ENCODE data around the gene CYB5A.
"Not testable (repeated sequence)": the region's sequence is repeated elsewhere in the genome, so short reads cannot be mapped to it uniquely, and the experiment has no call there.

Gene CYB5A, protein sequence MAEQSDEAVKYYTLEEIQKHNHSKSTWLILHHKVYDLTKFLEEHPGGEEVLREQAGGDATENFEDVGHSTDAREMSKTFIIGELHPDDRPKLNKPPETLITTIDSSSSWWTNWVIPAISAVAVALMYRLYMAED

DNA sequence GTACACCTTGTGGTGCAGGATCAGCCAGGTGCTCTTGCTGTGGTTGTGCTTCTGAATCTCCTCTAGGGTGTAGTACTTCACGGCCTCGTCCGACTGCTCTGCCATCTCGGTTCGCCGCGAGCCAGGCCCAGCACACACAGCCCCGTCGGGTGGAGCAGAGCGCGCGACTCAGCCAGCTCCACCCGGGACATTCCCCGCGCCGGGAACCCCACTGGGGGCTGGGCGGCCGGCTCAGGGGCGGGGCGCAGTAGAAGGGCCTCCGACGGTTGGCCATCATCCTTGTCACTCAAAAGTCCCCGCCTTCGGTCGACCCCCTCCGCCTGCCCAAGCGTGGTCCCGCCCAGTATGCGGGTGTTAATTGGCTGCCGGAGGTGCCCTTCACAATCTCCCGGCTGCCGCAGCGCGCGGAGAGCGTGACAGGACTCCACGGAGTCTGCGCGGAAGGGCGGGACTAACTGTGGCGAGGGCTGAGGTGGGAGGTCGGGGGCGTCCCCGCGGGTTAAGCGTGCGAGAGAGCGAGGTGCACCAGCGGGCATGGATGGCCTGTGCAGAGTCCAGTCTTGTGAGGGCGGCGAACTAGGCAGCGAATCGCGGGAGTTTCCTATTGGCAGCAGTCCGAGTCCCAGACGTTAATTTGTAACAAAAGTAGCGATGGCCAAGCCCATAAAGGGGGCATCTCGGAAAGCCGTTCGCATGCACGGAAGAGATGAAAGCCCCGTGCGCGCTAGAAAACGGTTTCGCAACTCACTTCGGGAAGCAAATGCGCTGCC lies at the start of gene CYB5A:
Gene CYB5A (minus strand): TSS at position 193 of the 770 bp plus-strand sequence. CDS start 88 bp downstream, at position 105.
- DNase-seq, result peak; percentile 96

DNA sequence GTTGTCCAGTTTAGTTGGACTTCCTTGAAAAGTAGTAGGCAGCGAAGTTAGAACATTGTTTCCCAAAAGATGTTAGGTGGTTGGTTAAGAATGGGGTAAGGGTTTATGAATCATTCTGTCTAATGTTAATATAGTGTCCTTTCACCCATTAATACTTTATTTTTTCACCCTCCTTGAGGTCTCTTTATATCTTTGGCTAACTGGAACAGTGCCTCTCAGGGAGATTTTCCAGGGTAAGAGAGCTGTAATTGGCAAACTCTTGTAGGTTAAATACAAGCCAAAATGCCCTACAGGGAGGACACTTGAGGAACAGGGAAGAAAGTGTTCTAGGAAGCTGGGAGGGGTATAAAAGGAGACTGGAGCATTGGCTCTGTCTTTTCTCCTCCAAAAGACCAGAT lies 46.1 kb upstream of the CYB5A start:
- DNase-seq, result no peak

DNA sequence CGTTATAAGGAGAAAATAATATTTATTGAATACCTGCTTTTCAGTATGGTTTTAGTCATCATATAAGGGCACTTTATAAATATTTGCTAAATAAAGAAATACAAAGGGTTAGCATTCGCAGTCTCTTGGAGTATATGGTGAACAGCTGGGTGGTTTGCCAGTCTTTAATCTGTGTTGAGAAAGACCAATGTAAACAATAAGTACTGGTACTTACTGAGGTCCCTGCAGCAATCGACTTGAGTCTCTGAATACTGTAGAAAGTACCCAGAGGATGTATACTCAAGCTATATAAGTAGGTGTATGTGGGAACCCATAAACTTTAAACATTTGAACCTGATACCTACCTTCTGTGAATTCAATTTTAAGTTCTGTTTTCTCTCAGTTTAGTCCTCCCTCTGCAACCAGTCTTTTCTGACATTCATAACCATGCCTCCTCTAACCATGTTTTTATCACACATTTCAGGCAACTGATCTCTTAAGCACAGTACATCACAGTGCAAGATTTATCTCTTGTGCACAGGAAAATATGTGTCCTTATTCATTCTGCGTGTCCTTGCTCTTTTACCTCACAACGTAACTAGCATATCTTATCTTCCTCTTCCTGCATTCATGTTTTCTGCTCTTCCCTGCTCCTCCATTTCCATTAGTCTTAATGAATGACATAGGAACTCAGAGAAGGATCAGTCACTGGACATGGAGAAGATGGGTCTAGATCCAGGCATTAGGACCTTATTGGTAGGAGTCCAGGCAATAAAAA lies 45.6 kb upstream of the CYB5A start:
- DNase-seq, result no peak

DNA sequence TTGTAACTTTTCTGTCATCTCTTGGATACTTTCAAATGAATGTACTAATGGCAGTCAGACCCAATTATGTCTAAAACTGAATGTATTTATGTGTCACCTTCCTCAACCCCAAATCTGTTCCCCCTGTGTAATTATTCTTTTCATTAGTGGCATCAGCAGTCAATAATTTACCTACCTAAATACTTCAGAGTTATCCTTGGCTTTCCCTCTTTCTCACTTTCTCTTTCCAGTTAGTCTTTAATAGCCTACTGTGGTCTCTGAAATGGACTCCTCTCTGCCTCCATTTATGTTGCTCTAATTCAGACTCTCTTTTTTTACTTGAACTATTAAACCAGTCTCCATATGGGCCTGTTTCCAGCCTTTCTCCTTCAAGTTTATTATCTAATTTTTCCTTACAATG lies 44.9 kb upstream of the CYB5A start:
- DNase-seq, result no peak

DNA sequence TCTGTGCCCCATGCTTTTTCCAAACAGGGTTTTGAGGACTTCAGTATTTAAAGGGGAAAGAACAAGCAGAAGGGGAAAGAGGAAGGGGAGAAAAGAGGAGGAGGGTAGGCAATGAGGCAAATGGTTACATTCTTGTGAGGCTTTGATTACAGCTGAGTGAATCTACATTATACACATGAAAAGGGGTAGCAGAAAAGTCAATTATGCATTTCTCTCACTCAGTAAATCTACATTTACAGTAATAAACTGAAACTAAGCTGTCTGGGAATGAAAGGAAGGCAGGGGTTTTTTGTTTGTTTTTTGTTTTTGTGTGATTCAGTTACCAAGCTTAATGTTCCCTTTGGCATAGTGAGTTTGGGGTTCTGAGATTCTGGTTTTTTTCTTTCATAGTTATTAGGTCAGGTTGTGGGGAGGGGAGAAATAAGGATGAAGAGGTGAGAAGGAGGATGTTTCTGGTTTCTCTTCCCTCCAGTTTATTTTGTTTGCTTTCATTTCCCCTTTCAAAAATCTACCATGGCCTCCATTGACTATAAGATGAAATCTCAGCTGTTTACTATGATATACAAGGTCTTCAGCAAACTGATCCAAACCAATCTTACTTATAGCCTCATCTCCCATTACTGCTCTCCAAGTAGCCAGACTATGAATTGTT lies 42.6 kb upstream of the CYB5A start:
- DNase-seq, result no peak

DNA sequence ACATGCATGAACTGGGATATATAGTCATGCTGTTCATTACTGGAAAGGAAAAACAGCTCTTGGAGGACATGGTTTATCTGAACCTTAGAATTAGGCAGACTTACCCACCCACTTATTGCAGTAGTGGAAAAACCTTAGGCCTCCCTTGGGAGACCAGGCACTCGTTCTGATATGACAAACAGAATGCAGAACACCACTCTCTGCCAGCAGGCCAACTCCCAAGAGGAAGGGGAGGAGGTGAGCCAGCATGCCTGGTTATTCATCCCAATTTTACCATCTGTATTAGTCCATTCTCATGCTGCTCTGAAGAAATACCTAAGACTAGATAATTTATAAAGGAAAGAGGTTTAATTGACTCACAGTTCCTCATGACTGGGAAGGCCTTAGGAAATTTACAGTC lies 41.3 kb upstream of the CYB5A start:
- DNase-seq, result no peak

DNA sequence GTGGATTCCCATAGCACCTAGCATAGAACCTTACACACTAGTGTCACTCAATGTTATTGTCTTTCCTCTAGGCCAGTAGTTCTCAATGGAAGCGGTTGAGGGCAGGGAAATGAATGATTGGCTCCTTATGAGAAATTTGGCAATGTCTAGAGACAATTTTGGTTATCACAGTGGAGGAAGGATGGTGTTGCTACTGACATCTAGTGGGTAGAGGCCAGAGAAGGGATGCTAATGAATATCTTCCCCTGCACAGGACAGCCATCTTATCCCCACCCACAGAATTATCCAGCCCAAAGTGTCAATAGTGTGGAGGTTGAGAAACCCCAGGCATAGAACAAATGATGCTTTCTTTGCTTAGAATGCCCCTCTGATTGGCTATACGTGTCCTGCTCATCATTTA lies 39.6 kb upstream of the CYB5A start:
- peak; percentile 42 for DNase-seq

DNA sequence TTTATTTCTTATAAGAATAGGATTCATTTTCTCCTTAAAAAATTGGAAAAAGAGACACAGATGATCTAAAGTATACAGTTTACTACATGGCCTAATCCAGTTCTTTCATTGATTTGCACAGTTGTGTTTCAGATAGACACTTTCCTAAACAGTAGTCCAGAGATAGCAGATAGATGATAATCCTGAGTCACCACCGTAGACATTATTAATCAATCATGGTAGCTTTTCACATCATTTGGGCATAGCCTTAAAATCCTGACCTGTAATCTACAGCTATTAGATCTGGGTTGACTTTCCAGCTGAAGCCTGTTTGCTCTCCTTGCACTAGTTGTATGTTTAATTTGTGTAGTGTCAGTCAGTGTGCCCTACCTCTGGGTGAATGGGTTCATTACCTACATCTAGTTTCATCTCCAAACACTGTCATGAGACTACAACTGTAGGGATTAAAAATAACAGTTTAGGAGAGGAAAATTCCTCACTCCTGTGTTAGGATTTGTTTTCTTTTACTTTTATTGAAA lies 38.0 kb upstream of the CYB5A start:
- DNase-seq, result no peak

DNA sequence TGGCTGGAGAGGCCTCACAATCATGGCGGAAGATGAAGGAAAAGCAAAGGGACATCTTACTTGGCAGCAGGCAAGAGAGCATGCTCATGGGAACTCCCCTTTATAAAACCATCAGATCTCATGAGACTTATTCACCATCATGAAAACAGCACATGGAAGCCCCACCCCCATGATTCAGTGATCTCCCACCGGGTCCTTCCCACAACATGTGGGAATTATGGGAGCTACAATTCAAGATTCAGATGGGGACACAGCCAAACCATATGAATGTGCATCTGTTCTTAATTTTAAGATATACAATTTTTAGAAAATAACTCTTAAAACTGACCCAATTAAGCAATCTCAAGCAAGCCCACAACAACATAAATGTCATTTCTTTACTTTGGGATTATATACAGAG lies 36.4 kb upstream of the CYB5A start:
- DNase-seq, result no peak

DNA sequence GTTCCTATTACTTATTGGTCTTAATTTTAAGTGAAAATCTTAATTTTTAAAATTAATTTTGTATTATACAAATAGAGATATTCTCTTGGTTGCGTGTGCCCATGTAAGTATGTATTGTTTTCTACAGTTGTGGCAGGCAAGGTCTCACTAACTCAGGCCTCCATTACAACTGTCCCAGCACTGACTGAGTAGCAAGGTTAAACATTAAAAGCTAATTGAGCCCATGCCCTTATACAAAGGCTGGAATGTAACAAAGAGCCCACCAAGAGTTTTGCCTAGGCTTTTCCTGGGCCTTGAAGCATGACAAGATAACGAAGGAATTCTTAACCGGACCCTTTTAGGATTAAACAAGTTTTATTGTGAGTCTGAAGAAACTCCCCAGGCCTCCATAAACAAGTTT lies 35.0 kb upstream of the CYB5A start:
- DNase-seq, result not testable (repeated sequence)

DNA sequence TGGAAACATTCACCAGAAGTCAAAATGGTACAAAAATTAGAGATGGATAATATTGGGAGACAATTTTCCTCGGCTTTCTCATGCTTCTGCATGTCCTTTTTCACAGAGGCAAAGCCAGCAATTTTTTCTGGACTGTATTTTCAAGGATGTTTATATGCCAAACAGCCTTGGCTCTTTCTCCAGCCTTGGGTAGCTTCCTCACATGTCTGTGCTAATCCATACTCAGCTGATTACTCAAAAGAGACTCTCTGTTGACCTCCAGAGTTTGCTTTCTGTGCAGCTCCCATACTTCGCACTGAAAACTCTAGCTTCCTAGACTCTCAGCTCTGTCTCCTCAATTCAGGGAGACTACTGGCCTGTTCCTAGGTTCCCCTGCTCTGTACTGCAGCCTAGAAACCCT lies 34.5 kb upstream of the CYB5A start:
- no peak for DNase-seq

DNA sequence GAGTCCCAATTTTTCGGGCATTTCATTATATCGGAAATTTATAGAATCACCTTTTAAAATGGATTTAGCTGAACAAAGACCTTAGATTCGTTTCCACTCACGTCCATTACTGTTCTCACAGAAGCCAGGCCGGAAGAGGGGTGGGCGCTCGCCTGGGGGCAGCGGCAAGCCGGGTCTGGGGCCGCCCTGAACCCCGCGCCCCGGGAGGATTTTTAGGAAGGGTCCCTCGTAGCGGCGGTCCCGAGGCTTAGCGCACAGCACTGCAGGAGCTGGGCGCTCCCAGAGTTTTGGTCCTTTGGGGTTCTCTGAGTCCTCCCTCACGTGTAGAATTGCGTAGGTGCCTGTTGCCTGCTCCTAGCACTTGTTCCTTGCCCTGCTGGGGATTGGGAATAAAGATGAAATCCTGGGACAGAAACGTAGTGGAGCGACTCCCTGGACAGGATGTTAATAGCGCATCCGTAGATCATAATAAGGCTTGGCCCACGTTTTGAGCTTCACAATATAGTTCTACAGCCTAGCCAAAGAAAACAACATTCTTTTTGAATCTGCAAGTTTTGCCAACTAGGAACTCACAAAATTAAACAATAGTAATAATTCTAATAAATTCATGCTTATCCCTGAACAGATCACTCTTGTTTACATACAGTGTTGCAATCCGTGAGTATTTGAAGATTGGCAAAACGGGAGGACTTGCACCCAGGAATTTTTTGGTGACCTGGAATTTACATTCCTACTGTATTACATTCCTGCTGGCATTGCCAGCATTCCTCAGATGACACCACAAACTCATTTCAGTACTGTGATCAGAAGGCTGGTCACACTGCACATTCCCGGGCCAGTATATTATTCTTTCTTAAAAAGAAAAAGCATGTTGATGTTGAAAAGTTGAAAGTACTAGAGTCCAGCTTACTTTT lies 24.8 kb upstream of the CYB5A start:
- no peak for DNase-seq

DNA sequence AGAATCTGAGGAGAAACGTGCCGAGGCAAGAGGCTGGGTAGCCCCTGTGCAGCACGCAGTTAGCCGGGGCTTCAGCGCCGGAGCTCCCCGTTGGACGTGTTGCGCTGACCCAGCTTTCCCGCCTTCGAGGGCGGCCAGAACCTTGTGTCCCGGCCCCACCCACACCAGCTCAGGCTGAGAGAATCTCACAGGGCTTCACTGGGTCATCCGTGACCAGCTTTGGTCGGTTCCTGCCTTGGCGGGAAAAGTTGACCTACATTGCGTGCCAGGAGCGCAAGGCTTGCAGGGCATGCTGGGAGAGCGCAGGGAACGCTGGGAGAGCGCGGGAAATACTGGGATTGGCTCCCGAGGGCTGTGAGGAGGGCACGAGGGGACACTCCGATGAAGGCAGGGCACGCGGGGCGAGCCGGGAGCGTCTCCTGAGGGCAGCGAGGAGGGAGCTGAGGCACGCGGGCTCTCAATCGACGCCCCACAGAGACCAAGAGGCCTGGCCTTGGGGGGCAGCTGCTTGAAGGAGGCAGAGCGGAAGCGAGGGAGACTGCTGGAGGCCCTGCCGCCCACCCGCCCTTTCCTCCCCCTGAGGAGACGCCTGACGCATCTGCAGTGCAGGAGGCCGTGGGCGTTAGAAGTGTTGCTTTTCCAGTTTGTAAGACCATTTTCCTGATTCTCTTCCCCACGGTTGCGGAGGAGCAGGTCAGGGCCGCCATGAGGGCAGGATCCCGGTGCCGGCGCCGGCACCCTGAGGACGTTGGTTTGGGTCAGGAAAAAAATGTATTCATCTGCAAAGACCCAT lies 23.9 kb upstream of the CYB5A start, which contains the start of gene C18orf63:
Gene C18orf63 (plus strand): TSS at position 376 of the 793 bp plus-strand sequence. CDS start 2,027 bp downstream, outside the sequence.
- no peak for DNase-seq

DNA sequence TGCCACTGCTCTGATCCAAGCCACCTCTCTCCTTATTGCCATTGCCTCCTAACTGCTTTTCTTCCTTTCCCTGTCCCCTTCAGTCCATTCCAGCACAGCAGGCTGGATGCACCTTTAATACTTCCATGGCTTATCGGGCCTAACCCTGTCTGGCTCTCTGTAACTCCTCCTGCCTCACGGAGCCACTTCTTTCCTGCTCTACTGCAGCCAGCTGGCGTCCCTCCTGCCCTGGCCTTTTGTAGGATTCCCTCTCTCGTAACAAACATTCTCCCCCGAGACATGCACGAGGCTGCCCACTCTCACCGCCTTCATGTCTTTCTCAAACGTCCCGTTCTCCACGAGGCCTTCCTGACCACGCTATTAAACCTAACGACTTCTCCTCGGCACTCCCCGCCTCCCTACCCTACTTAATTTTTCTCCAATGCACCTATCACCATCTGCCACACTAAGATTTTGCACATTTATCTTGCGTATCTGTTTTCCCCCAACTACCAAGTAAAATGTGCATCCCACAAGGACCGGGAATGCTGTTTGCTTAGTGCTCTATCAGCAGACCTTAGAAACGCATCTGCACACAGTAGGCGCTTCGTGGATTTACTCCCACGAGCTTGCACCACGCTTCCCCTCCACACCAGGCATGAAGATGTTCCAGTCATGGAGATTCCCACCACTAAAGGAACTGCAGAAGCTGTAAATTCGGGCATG lies 23.1 kb upstream of the CYB5A start:
- DNase-seq, result no peak

DNA sequence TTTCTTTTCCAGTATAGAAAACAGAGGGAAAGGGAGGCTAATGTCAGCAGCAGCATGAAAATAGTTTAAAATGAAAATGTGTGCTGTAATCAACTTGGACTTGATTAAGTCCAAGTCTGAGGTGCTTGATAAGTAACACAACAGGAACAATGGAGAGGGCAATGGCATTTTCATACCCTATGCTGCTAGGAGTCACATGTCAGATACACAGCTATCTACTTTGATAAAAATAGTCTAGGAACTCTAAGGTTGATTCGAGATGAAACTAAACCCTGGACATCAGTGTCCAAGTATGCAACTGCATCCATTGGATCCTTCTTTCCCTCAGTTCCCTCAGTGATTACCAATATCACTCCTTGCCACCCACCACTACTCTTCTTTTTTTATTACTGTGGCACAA lies 19.2 kb upstream of the CYB5A start:
- DNase-seq, result no peak

DNA sequence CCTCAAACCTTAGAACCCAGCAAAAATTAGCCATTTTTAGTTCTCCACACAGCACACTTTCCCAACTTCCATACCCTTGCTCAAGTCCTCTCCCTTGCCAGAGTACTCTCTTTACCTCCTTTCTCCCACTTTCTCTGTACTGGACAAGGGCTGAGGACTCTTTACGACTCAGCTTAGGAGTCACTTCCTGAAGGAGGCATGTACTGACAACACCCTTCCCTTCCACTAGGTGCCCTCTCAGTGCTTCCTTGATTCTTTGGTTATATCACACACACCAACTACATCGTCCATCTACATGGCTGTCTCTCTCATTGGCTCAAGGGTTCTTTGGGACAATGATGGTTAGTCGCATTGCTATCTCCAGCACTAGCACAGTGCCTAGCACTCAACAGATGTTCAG lies 18.6 kb upstream of the CYB5A start:
- peak; percentile 42 for DNase-seq

DNA sequence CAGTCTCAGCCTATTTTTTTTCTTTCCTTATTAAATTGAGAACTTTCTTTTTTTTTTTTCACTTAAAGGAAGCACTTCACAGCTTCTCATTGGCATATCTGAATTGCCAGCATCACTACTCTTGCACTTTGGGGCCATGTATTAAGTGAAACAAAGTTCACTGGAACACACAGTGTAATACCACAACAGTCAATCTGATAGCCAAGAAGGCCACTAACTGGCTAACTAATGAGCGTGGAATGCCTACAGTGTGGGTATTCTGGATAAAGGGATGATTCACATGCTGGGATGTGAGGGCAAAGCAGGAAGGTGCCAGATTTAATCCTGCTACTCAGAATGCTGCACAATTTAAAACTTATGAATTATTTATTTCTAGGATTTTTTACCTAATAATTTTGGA lies 12.2 kb upstream of the CYB5A start:
- DNase-seq, result no peak

DNA sequence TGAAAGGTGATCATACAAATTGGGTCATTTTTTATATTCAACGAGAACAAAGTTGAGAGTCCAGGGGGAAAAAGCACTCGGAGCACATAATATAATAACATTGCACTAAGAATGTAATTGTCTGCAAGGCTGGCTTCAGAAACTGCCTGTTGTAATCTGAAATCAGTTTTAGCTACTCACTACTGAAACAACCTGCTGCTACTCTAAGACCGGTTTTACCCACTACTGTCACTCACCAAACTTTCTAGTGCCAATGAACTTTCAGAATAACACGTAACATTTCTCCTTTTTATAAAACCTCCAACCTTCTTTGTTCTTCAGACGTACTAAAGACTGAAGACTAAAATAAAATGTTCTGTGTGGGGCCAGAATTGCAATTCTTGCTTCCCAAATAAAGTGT lies 11.5 kb upstream of the CYB5A start:
- no peak for DNase-seq

DNA sequence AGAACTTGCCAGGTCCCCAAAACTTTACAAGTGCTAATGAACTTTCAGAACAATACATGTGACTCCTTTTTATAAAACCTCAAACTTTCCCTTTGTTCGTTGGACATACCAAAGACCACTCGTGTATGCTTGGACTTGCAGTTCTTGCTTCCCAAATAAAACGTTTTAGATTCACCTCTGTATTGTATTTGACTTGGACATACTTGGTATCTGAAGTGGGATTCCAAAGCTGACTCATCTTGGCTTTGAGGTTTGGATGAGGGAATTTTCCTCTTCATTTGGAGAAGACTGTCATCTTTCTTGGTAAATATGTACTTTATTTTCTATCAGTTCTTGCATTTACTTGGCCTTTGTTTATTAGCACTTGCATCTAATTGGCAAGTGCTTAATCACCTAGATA lies 8.0 kb upstream of the CYB5A start:
- DNase-seq, result no peak

DNA sequence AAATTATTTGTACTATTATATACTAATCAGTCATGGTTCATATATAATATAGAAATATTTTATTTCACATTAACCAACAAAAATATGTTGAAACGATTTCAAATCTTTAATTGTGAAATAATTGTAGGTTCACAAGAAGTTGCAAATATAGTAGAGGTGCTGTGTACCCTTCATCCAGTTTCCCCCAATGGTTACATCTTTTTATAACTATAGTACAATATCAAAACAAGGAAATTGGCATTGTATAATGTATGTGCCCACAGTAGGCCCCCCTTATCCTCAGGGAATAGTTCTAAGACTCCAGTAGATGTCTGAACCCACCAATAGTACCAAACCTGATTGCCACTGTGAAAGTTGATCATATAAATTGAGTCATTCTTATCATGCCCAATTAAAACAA lies 7.4 kb upstream of the CYB5A start:
- no peak for DNase-seq

DNA sequence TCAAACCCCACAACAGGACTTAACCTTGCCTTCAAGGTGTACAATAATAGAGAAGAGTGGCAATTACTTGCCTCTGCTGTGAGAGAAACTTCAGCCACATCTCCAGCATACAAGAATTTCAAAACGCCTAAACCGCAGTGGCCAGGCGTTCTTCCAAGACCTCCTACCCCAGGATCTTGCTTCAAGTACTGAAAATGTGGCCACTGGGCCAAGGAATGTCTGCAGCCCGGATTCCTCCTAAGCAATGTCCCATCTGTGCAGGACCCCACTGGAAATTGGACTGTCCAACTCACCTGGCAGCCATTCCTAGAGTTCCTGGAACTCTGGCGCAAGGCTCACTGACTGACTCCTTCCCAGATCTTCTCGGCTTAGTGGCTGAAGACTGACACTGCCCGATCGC lies 2.8 kb upstream of the CYB5A start:
- no peak for DNase-seq
